ENCODE data around the gene SNX13.

SNX13 gene

DNA sequence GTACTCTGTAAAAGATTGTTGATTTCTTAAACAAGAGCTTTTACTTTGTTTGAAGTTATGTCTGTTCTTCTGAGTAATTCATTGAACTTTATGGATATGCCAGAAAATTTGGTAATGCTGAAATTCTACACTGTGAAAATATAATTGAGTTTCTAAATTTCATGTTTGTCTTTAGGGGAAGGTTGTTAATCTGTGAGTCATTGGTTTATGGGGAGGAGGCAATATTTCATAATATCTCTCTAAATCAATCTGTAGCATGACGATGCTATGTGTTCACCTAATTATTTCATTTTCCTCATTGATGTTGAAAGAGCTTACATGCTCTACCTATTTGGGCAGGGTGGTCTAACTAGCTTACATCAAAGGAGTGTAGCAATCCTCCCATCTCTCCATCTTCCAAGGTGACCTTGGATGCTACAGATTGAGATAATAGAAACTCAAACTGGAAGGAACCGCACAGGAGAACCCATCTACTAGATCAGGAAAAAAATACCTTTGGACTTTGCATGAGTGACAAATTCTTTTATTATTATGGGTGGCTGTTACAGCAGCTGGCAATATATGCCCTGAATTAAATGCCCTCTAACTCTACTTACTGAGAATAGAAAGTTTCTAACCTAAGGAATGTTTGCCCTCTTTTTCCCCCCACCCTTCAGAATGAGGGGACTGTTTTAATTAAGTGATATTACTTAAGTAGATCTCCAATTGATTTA lies 8.4 kb upstream of the SNX13 start:
- no peak for DNase-seq

DNA sequence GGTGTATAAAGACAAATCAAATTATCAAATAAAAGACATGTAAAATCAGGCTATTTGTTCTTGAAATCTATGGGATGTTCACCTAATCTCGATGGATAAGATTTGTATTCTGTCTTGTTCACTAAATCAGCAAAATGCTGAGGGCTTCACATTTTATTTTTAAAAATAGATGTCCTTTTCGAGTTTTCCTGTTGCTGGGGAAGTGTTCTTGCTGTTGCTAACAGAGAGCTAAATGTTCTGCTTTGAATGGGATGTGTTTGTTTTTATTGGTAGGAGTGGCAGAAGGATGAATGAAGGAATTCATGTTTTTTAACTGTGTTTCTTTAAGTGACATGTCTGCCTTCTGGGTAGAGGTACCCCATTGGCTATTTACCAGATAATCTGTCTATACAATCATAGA lies 7.3 kb upstream of the SNX13 start:
- peak in 2 of 56 donors; percentile 1 to 25 for DNase-seq

DNA sequence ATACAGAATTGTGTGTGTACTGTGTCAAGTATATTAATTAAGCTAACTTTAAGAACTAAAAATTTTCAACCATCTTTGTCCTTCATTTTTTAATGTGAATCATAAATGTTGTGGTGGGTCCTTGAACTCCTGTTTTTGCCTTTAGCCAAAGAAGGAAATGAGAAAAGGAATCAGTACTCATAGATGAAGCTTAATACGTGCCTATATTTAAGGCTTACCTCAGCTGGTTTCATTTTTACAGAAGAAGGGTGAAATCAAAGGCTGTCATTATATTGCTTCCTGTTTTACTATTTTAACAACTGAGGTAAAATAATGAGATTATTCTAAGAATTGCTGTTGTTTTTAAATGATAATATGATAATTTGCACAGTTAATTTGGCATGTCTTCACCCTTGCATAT lies 6.3 kb upstream of the SNX13 start:
- DNase-seq = no peak

DNA sequence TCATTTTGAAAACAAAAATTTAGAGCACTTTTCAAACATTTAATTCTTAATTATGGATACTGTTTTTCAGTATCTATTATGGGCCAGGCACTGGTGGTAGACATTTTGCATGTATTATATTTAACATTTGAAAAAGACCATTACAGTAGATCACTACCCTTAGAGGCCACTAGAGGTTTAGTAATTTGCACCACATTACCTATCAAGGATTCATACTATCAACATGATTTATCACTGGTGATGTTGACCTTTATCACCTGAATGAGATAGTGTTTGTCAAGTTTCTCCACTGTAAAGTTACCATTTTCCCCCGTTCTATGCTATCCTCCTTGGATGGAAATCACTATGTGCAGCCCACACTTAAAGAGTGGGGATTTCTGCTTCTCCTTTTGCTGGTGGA lies 4.4 kb upstream of the SNX13 start:
- no peak for DNase-seq

DNA sequence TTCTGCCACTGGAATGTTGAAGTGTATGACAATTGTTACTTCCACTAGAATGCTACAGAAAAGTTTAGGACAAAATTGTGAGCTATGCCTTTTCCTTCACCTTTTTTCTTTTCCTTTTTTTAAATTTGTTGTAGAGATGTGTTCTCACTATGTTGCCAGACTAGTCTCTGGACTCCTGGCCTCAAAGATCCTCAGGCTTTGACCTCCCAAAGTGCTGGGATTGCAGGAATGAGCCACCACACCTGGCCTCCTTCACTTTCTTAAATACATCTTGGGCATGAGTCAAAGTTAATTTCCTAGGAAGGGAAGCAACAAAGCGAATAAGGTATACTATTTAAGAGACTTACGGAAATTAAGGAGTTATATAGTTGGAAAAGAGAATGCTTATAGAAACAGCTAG lies 2.7 kb upstream of the SNX13 start:
- no peak for DNase-seq

DNA sequence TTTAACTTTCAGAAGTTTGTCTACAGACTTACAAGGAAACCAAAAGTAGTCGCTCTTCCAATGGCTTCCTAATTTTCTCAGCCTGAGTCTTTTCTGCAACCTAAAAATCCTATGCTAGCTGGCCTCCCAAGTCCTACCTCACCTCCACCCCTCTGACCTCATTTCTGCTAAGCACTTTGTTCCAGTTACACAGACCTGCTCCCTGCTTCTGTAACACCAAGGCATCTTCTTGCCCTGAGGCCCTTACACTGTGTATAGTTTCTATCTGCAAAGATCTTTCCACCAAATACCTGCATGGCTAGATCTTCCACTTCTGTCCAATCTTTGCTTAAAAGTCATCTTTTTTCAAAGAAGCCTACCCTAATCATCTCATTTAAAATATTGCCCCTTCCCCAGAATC lies 1.9 kb upstream of the SNX13 start:
- DNase-seq = no peak

DNA sequence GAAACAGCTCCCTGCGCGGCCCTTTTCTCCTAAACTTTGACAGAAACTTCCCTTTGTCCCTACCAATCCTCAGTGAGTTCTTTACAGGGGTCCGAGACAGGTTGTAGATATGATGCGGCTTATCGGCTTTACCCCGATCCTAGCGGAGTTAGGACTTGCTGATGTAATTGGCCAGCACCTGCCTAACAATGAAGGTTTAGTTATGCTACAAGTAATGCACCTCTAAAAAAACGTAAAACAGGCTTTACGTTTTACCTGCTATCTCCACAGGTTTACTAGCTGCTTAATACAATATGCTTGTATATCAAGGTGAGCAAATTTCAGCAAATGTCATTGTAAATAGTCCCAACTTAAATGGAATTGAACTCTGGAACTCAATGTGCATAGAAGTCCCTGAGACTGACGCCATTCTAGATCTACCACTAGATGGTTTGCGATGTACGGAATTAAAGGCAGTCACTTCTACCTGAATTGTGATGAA lies 697 bp upstream of the SNX13 start:
- no peak for DNase-seq

DNA sequence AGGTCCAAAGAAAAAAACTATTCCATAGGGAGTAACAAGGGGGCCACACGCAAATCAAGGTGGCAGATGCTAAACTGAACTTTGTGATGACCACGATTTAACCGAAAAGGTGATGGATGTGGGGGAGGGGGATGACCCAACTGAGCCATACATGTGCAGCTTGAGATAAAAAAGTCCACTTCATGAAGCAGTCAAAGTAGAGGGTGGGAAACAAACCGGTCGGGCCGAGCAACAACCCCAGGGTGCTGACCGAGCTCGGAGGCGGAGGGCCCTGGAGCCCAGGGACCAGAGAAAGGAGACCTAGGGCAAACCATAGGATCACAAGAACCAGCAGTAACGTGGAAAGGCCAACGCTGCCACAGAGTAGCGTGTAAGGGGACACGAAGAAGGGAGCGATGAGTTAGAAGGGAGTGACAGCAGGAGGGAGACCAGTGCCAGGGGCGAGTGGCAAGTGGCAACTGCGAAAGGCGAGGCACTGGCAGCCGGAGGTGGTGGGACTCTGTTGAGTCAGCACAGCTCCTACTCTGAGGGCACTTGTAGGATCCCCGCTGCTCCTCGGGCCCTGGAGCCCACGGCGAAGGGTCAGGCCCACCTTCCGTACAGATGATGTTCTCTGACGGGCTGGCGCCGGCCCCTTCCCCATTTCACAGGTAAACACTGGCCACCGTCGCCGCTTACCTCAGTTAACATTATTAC lies 540 bp downstream of the SNX13 start:
- DNase-seq = peak in 43 of 56 donors; percentile 13 to 75 (median 57)

DNA sequence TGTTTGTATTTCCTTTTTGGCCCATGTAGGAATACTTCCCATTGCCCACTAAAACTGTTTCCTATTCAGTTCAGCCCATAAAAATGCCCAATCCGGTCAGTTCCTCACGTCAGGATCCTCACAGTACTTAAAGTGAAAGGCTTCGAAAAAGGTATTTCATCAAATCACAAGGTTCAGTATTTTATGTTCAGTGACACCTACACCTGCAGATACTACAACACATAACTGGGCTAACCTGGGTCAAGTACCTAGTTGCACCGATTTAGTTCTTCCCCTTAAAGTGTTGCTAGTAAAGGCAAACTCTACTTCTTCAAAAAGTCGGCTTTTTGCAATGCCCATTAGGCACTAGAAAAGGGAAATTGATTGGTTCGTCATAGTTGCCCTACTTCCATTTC lies 1.1 kb downstream of the SNX13 start:
- DNase-seq = no peak

DNA sequence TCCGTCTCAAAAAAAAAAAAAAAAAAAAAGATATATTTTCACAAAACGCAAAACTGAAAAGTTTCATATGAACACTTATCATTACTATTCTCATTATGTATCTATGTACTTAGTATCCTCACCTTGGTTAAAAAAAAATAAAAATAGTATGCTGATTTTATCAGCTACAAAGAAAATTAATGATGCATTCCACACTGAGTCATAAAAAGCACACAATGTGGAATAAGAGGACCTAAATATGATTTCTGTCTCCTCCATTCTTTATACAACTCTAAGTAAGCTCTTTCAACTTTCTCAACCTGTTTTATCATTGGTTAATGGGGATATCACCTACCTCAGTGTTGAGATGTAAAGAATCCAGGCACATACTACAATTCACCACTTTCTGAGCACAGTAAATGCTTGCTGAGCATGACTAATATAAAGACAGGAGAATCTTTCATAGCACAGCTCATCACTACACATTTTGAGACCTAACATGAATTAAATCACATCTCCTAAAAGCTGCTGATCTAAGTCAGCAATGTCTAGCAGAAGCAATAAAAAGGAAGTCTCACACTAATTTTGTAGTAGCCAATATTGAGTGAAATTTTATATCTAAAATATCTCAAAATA lies 2.7 kb downstream of the SNX13 start:
- DNase-seq = no peak

DNA sequence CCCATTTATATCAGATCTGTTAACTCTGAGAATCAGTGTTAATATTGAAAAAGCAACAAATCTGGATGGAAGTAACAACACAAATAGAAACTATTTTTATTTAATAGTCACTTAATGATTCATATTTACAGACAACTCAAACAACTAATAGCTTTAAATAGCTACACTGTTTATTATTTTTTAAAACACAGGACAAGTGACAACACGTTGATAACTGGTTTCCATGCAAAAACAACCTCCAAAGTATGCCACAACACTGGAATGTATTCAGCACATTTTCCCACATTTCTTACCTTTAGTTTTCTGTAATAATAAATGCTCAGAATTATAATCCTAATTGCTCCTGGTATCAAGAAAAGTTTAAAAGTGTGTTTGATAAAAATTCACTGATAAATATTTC lies 4.0 kb downstream of the SNX13 start:
- DNase-seq = no peak

DNA sequence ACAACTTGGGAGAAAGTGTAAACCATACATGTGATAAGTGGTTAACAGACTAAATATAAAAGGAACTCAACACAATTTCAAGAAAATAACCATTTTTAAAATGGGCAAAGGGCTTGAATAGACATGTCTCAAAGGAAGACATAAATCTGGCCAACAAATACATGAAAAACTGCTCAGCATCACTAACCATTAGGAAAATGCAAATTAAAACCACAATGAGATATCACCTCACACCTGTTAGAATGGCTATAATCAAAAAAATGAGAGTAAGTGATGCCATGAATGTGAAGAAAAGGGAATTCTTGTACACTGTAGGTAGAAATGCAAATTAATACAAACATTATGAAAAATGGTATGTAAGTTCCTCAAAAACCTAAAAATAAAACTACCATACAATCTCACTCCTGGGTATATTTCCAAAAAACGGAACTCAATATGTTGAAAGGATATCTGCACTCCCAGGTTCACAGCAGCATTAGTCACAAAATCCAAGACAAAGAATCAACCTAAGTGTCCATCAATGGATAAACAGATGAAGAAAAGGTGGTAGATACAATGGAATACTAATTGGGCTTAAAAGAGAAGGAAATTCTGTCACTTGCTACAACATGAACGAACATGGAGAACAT lies 5.6 kb downstream of the SNX13 start:
- no peak for DNase-seq

DNA sequence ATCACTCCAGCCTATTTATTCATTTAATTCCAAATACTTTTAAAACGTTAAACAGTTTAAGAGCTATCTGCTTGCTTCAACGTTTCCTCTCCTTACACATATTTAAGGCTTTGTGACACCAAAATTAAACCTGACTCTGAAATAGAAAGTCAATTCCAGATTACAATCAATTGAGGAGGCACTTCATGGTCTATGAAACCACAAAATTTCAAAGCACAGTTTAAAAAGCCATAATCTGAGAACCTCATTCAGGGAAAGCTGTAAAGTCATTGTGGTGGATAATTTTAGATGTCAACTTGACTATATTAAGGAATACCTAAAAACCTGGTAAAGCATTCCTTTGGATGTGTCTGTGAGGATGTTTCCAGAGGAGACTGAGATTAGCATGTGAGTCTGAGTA lies 6.2 kb downstream of the SNX13 start:
- DNase-seq = no peak

DNA sequence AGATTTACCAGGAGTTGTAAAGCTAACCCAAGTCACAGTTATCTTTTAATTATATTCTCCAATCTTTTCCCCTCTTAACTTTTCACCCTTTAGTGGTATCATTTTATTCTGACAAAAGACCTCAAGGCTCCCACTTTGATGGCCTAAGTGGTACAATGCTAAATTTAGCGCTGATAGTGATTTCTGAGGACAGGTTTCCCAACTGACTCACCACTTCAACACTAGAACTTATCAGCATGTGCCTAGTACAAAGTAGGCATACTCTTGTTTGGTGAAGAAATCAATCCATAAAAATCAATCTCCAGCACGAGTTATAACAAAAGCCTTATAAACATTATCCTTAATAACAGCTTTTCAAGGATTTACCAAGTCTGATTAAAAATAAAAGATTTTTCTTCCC lies 7.5 kb downstream of the SNX13 start:
- no peak for DNase-seq

DNA sequence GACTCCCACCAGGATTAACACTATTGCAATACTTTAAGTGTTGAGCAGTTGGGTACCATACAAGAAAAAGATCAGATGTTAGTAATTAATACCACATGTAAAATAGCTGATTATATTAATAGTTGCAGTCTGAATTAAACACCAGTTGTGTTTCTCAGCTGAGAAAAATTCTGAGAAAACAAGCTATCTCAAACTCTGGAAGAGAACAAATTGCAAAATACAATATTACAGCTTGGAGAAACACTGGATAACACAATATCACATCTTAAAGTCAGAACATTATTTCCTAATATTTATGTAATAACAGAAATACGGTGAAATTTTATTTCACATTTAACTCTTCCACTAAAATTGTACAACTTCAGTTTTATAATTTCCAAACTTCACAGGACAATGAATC lies 9.2 kb downstream of the SNX13 start:
- no peak for DNase-seq

DNA sequence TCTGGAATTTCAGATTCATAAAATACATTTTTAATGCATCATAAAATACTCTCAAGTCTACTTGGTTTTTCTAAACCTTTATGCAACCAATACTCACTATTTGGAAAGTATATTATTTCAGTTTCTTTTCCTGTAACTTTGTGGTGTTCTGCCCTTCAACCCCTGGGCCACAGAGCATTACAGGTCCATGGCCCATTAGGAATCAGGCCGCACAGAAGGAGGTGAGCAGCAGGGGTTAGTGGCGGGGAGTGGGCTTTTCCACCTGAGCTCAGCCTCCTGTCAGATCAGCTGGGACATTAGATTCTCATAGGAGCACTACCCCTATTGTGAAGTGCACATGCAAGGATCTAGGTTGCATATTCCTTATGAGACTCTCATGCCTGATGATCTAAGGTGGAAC lies 9.7 kb downstream of the SNX13 start:
- no peak for DNase-seq

DNA sequence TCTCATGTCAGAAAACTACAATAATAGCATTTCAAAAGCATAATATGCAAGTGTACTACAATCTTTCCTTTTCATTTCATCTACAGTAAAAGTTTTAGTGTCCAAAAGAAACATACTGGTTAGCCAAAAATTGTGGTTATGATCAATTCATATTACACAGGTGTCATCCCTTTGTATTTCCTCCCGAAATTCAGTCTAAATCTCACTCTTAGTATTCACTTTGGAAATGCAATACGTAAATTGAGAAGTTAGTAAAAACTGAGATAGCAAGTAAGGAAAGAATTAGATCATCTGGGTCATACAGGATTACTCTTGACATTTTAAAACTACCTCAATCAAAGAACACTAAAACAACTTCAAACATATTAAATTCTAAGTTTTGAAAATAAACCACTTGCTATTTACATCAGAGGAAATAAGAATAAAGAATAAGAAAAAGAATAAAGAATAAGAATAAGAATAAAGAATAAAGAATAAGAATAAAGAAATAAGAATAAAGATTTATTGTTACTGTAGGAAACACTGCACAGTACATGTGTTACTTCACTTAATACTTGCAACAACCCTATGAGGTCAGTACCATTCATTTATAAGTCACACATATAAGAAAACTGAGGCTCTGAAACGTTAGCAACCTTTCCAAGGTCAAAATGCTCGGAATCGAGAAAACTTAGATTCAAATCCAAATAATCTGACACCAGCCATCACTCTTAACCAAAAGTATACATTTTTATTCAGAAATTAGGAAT lies 10.5 kb downstream of the SNX13 start:
- no peak for DNase-seq

DNA sequence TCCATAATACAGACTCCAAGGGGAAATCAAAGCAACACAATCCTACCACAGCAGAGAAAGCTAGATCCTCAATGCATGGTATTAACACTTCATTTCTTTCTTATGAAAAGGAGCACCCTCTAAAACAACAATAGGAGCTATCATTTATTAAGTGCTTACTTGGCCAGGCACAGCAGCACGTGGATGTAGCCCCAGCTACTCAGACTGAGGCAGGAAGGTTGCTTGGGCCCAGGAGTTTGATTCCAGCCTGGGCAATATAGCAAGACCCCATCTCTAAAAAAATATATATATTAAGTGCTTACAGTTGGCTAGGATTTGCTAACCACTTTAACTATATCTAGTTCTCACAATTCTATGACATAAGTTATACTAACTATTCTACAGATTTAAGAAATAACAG lies 12.2 kb downstream of the SNX13 start:
- DNase-seq = no peak

DNA sequence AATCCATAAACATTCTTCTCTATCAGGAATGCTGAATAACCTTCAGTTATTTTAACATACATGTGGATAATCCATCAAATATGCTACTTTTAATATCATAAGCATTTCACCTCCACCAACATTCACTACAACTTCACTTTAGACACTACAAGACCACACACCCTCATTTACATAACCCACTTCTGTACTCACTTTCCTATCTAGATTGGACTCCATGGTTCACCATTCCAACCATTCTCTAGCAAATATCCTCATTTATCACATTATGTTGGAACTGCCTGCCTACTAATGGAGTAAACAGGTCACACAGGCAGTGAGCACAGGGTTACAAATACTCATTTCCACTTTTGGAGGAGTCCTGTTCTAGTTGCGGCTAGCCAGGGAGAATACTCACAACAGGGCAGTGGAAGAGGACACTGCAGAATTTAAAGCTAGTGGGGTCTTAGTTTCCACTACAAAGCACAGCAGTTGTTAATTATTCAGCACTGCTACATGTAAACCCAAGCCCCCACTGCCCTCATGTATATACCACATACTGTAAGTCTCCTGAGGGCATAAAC lies 18.4 kb downstream of the SNX13 start:
- DNase-seq = no peak

DNA sequence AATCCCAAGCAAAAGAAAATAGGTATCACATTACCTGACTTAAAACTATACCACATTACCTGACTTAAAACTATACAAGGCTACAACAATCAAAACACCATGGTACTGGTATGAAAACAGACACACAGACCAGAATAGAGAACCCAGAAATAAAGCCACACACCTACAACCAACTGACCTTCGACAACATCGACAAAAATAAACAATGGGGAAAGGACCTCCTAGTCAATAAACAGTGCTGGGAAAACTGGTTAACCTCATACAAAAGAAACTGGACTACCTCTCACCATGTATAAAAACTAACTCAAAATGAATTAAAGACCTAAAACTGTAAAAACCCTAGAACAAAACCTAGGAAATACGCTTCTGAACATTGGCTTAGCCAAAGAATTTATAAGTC lies 22.5 kb downstream of the SNX13 start:
- DNase-seq = no peak

DNA sequence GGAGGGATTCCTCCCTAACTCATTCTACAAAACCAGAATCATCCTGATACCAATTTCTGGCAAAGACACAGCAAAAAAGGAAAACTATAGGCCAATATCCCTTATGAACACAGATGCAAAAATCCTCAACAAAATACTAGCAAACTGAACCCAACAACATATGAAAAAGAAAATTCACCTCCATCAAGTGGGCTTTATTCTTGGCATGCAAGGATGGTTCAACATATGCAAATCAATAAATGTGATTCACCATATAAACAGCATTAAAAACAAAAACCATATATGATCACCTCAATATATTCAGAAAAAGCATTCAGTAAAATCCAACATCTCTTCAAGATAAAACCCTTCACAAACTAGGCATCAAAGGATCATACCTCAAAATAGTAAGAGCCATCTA lies 23.5 kb downstream of the SNX13 start:
- no peak for DNase-seq

Data from amygdala (tissue), 56 donors.